Sigmoid colon (tissue), 7 donors: ENCODE measurements around the gene RING1. TPM values are rescaled to one million over a fixed set of nuclear protein-coding genes. Genes with fewer than 3 reads are reported as not detected.

Source experiments
- DNase-seq: peaks from one replicate; pipeline ENCODE4 v3.0.0-alpha.2; 2019
- H3K27ac ChIP-seq, 4 donors: fragments of 200-600 bp; sonication (generic); one replicate each; pipeline ENCODE4 v1.5.1; 2016 to 2019; ENCODE audit warnings: mild to moderate bottlenecking in 1 of 4
- H3K27me3 ChIP-seq, 3 donors: fragments of 200-600 bp; sonication (generic); one replicate each; pipeline ENCODE4 v1.5.1; 2019; ENCODE audit warnings: mild to moderate bottlenecking in 1 of 3
- H3K36me3 ChIP-seq, 4 donors: fragments of 200-600 bp; sonication (generic); one replicate each; pipeline ENCODE4 v1.5.1; 2016 to 2019
- H3K4me1 ChIP-seq, 4 donors: fragments of 200-600 bp; sonication (generic); one replicate each; pipeline ENCODE4 v1.5.1; 2017 to 2019
- H3K4me3 ChIP-seq, 4 donors: fragments of 200-600 bp; sonication (generic); one replicate each; pipeline ENCODE4 v1.5.1; 2017 to 2019; ENCODE audit warnings: mild to moderate bottlenecking in 2 of 4, moderate library complexity in 1 of 4
- H3K9me3 ChIP-seq, 4 donors: fragments of 200-600 bp in 3 of 4; sonication (generic) in 3 of 4; one replicate each; pipeline versions ENCODE4 v1.5.1 to v1.6.1; 2013 to 2019
- CTCF ChIP-seq, 4 experiments: fragments of 450-650 bp in 3 of 4; fragments of 200-600 bp in 1 of 4; IDR thresholded peaks; one replicate each; pipeline ENCODE4 v1.5.1; 2016 to 2019; ENCODE audit warnings: antibody characterized with exemption in 4 of 4, mild to moderate bottlenecking in 3 of 4, moderate library complexity in 2 of 4
- EP300 ChIP-seq, 4 donors: sonication (generic); formaldehyde crosslinking; IDR thresholded peaks; one replicate each; pipeline ENCODE4 v1.6.1; 2017; ENCODE audit warnings: antibody characterized with exemption in 4 of 4
- POLR2A ChIP-seq, 2 donors: fragments of 450-650 bp; IDR thresholded peaks; one replicate each; pipeline ENCODE4 v1.6.1; 2016; ENCODE audit warnings: antibody characterized with exemption in 2 of 2, mild to moderate bottlenecking in 2 of 2, moderate library complexity in 2 of 2
- POLR2AphosphoS5 ChIP-seq, 4 donors: sonication (generic); formaldehyde crosslinking; IDR thresholded peaks; one replicate each; pipeline ENCODE4 v1.6.1; 2017; ENCODE audit warnings: antibody characterized with exemption in 4 of 4
- WGBS, 2 donors: extraction: QIAGEN DNeasy Blood & Tissue Kit; methylation state at CpG; one replicate each; pipeline ENCODE4 v1.1.7; 2013; 5-methylcytosine and 5-hydroxymethylcytosine counted together
- intact Hi-C: fragments of 100-400 bp; cut with DNase I; formaldehyde crosslinking; loops from one replicate; pipeline ENCODE4 v1.15.1; 2023
- polyA plus RNA-seq, 3 donors: library from polyadenylated mRNA; stranded (reverse); fragments of 200-250 nt; gene quantifications; one replicate each; pipeline ENCODE4 v1.2.3, GENCODE V29; 2013
- total RNA-seq, 4 donors: library from RNA; depleted of rRNA; stranded (reverse); fragments of >200 nt; gene quantifications; one replicate each; pipeline ENCODE4 v1.1.0, GENCODE V29; 2016
- donor health status: healthy with polysubstance abuse.
- donor health status: Bipolar disorder and iron deficiency.
- donor health status: healthy.

RING1 gene
- total and polyA plus RNA-seq, 7 donors, result 13.2 to 36.0 (median 18.1) TPM

- DNase-seq, result no peak
- Histone ChIP-seq H3K4me1 (no peaks in the 10 kb centered on the region), H3K27ac (no peak overlapping the region), H3K27me3 (peaks cover 0 to 30% (median 8%) of the 10 kb centered on the region in 3 donors), H3K36me3 (no peaks in the 10 kb centered on the region), H3K9me3 (no peaks in the 10 kb centered on the region), H3K4me3 (no peak overlapping the region)
- 31 to 34% methylated on average over 6 of the region's 6 CpGs for WGBS, 2 donors
- intact Hi-C loops, result no loop called here
- TF ChIP-seq POLR2AphosphoS5 (IDR thresholded peaks at IDR 0.05), result no peak
- TF ChIP-seq EP300 (IDR thresholded peaks at IDR 0.05), result no peak
- TF ChIP-seq POLR2A (IDR thresholded peaks at IDR 0.05), result no peak
- no peak for TF ChIP-seq CTCF (IDR thresholded peaks at IDR 0.05)
Observed at GRCh38 chr6:33235221-33235634, 26.9 kb downstream of the RING1 start.

GRCh38 chr6:33236328-33236727 lies 28.0 kb downstream of the RING1 start:
- TF ChIP-seq POLR2A (IDR thresholded peaks at IDR 0.05), result no peak
- no peak for TF ChIP-seq POLR2AphosphoS5 (IDR thresholded peaks at IDR 0.05)
- no peak for TF ChIP-seq CTCF (IDR thresholded peaks at IDR 0.05)
- TF ChIP-seq EP300 (IDR thresholded peaks at IDR 0.05), result no peak
- Histone ChIP-seq H3K36me3 (no peaks in the 10 kb centered on the region), H3K27me3 (peaks cover 0 to 30% (median 8%) of the 10 kb centered on the region in 3 donors), H3K4me1 (no peaks in the 10 kb centered on the region), H3K4me3 (no peak overlapping the region), H3K27ac (no peak overlapping the region), H3K9me3 (no peaks in the 10 kb centered on the region)
- no peak for DNase-seq
- intact Hi-C loops, result no loop called here

- TF ChIP-seq EP300 (IDR thresholded peaks at IDR 0.05) (no peak), POLR2A (IDR thresholded peaks at IDR 0.05) (no peak), POLR2AphosphoS5 (IDR thresholded peaks at IDR 0.05) (no peak), CTCF (IDR thresholded peaks at IDR 0.05) (no peak)
- H3K27ac ChIP-seq, result no peak overlapping the region
- no peaks in the 10 kb centered on the region for H3K4me1 ChIP-seq
- no peak for DNase-seq
- 86 to 96% methylated on average over 6 of the region's 6 CpGs for WGBS, 2 donors
- no peaks in the 10 kb centered on the region for H3K36me3 ChIP-seq
- H3K27me3 ChIP-seq, result peaks cover 0 to 30% (median 8%) of the 10 kb centered on the region in 3 donors
- no peak overlapping the region for H3K4me3 ChIP-seq
- H3K9me3 ChIP-seq, result no peaks in the 10 kb centered on the region
- intact Hi-C loops, result no loop called here
Observed at GRCh38 chr6:33236852-33237251, 28.6 kb downstream of the RING1 start.

GRCh38 chr6:33237741-33238140 lies 29.4 kb downstream of the RING1 start:
- no peak for TF ChIP-seq CTCF (IDR thresholded peaks at IDR 0.05)
- no peak for TF ChIP-seq POLR2AphosphoS5 (IDR thresholded peaks at IDR 0.05)
- TF ChIP-seq POLR2A (IDR thresholded peaks at IDR 0.05), result no peak
- TF ChIP-seq EP300 (IDR thresholded peaks at IDR 0.05), result no peak
- Histone ChIP-seq H3K36me3 (no peaks in the 10 kb centered on the region), H3K27ac (no peak overlapping the region), H3K4me1 (no peaks in the 10 kb centered on the region), H3K9me3 (no peaks in the 10 kb centered on the region), H3K27me3 (peaks cover 0 to 30% (median 8%) of the 10 kb centered on the region in 3 donors), H3K4me3 (no peak overlapping the region)
- 52 to 60% methylated on average over 2 of the region's 2 CpGs for WGBS, 2 donors
- peak; percentile 13 for DNase-seq
- intact Hi-C loops, result no loop called here

- Histone ChIP-seq H3K4me1 (no peaks in the 10 kb centered on the region), H3K9me3 (no peaks in the 10 kb centered on the region), H3K27ac (no peak overlapping the region), H3K27me3 (peaks cover 0 to 5% (median 0%) of the 10 kb centered on the region in 3 donors), H3K4me3 (no peak overlapping the region), H3K36me3 (no peaks in the 10 kb centered on the region)
- no peak for TF ChIP-seq POLR2AphosphoS5 (IDR thresholded peaks at IDR 0.05)
- no peak for TF ChIP-seq EP300 (IDR thresholded peaks at IDR 0.05)
- no peak for TF ChIP-seq CTCF (IDR thresholded peaks at IDR 0.05)
- no peak for TF ChIP-seq POLR2A (IDR thresholded peaks at IDR 0.05)
- intact Hi-C loops, result no loop called here
- no peak for DNase-seq
- 50 to 59% methylated on average over 3 of the region's 3 CpGs for WGBS, 2 donors
Observed at GRCh38 chr6:33241968-33242367, 33.7 kb downstream of the RING1 start.
